A549 (cell line): Measurements from ENCODE around the gene LLGL2.

Source experiments
- CBX8 ChIP-seq: fragments of 200-600 bp; sonication (generic); IDR thresholded peaks from 2 replicates; pipeline ENCODE4 v1.6.1; 2016
- CEBPB ChIP-seq, 2 experiments: fragments of >200 bp in 1 of 2; sonication (Bioruptor Twin) in 1 of 2; formaldehyde crosslinking in 1 of 2; IDR thresholded peaks; 2 replicates each; pipeline ENCODE4 v1.6.1; 2012 to 2016
- CHD2 ChIP-seq: fragments of 150-350 bp; IDR thresholded peaks from 2 replicates; pipeline ENCODE4 v1.6.1; 2014; ENCODE audit warnings: low read length; ENCODE audit not compliant: partially characterized antibody
- CTCF ChIP-seq: fragments of >200 bp; sonication (Bioruptor Twin); formaldehyde crosslinking; IDR thresholded peaks from 3 replicates; pipeline ENCODE4 v1.5.1; 2016
- EP300 ChIP-seq, 2 experiments: fragments of >200 bp; sonication (Bioruptor Twin); formaldehyde crosslinking; IDR thresholded peaks; 2 replicates in 1 of 2; 3 replicates in 1 of 2; pipeline ENCODE4 v1.6.1; 2016 to 2017
- ESRRA ChIP-seq: fragments of 150-350 bp; IDR thresholded peaks from 2 replicates; pipeline ENCODE4 v1.6.1; 2014; ENCODE audit warnings: mild to moderate bottlenecking, low read length, borderline replicate concordance
- JUN ChIP-seq, 2 experiments: fragments of >200 bp; sonication (Bioruptor Twin); formaldehyde crosslinking; IDR thresholded peaks; 2 replicates in 1 of 2; 3 replicates in 1 of 2; pipeline ENCODE4 v1.6.1; 2016 to 2017
- KDM5A ChIP-seq: fragments of 200-600 bp; sonication (generic); IDR thresholded peaks from 2 replicates; pipeline ENCODE4 v1.6.1; 2016; ENCODE audit warnings: antibody characterized with exemption, mild to moderate bottlenecking
- MAFK ChIP-seq: fragments of 450-650 bp; IDR thresholded peaks from 2 replicates; pipeline ENCODE4 v1.6.1; 2014; ENCODE audit not compliant: partially characterized antibody
- NR3C1 ChIP-seq: fragments of >200 bp; sonication (Bioruptor Twin); formaldehyde crosslinking; IDR thresholded peaks from 3 replicates; pipeline ENCODE4 v1.6.1; 2017
- POLR2A ChIP-seq: IDR thresholded peaks from 2 replicates; pipeline ENCODE4 v1.6.1; 2012; ENCODE audit warnings: mild to moderate bottlenecking, low read length
- RCOR1 ChIP-seq: fragments of 150-350 bp; IDR thresholded peaks from 2 replicates; pipeline ENCODE4 v1.6.1; 2014; ENCODE audit warnings: antibody characterized with exemption, low read length, low read depth
- USF2 ChIP-seq: fragments of 450-650 bp; IDR thresholded peaks from 2 replicates; pipeline ENCODE4 v1.6.1; 2014; ENCODE audit warnings: antibody characterized with exemption
- ZNF302 ChIP-seq: fragments of 250-450 bp; sonication (Bioruptor Pico); IDR thresholded peaks from 2 replicates; pipeline ENCODE4 v1.9.0; 2021; ENCODE audit warnings: inconsistent platforms, mild to moderate bottlenecking, moderate library complexity

GRCh38 chr17:75596320-75597087 lies 71.0 kb downstream of the LLGL2 start:
- TF ChIP-seq CTCF (no peak), KDM5A (no peak), NR3C1 (no peak), EP300 (IDR thresholded peaks at IDR 0.05) (no peak), RCOR1 (no peak), MAFK (no peak), USF2 (no peak), POLR2A (no peak), JUN (IDR thresholded peaks at IDR 0.05) (no peak), ZNF302 (CRISPR knock-in tag) (no peak), CEBPB (IDR thresholded peaks at IDR 0.05) (no peak), CHD2 (no peak), CBX8 (no peak), ESRRA (no peak)
